NCI-H226 (cell line): ENCODE results near the gene GHR.

ENCODE experiments used
- DNase-seq: peaks from one replicate; pipeline ENCODE4 v3.0.0-alpha.2; 2015

Gene GHR

GRCh38 chr5:42518595-42519221, 95.5 kb downstream of the GHR start:
- DNase-seq, result no peak

- no peak for DNase-seq
These were observed 97.0 kb downstream of the GHR start for GRCh38 chr5:42520203-42520602.

DNA sequence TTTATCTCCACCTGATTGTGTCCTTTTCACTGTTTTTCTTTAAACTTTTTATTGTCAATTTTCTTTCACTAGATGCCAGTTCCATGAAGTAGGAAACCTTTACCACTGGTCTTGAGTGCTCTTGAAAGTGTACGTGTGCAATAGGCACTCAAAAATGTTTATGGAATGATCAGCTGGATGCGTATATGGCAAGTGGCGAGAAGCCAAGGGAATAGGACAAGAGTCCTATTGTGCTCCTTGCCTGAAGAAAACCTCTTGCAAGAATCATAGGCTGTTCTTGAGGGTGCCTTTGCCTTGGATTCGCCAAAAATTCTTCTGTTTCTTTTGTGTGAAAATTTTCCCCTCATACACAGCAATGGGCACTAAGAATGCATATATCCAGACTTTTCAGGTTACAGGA, 97.7 kb downstream of the GHR start:
- no peak for DNase-seq

DNA sequence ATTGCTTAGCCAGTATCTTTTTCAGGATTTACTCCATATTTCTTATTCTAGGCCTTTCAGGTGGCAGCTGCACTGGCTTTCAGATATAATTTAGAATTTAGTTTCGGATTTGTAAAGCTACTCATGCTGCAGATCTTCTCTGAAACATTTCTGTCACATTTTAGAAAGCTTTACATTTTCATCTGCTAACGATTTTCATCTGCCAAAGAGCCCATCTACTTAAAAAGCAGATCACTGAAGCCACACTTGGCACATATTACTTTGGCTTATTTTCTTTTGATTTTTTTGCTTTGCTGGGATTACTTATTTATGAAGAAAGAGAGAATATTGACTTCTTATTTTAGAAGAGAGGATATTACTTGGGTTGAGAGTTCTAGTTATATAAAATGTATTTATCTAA, 98.2 kb downstream of the GHR start:
- DNase-seq, result no peak

GRCh38 chr5:42522783-42523182, 99.5 kb downstream of the GHR start:
- DNase-seq, result no peak

DNA sequence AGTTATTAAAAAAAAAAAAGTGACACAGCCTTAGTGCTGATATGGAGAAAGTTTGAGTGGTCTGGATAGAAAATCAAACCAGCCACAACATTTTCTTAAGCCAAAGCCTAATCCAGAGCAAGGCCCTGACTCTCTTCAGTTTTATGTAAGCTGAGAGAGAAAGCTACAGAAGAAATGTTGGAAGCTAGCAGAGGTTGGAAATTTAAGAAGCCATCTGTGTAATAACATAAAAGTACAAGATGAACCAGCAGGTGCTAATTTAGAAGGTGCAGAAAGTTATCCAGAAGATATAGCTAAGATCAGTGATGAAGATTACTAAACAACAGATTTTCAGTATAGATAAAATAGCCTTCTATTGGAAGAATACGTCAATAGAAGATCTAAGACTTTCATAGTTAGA, 102.9 kb downstream of the GHR start:
- DNase-seq, result no peak

DNA sequence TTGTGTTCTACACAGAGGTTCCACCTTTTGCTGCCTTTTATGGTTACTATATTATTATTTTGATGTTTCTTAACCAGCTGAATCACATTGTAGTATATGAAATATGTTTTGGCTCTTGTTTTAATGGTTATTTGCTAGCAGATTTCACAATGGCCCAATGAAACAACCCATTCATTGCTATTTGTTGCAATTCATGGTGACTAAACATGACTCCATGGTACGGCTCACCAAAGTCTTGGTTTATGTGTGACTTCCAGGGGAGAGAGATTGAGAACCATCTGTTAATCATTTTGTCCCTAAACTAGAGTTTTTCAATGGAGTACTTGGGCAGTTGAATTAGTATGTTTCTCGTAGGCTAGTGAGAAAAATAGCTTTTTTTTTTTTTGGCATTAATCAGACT, 108.4 kb downstream of the GHR start:
- DNase-seq, result no peak

DNA sequence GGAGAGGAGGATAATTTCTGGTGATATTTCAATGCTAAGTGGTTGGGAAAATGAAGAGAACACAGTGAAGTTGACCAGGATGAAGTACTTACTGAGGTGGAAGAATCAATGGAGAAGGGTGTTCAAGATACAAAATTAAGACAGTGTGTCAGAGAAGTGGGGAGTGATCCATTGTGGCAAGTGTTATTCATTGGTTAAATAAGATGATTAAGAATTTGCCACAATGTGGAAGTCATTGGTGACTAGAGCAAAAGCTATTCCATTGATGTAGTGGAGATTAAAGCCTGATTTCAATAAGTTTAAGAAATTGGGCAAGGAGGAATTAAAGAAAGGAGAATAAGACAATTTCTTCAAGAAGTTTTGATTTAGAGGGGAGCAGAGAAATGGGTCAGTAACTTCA, 118.9 kb downstream of the GHR start:
- DNase-seq, result no peak

DNA sequence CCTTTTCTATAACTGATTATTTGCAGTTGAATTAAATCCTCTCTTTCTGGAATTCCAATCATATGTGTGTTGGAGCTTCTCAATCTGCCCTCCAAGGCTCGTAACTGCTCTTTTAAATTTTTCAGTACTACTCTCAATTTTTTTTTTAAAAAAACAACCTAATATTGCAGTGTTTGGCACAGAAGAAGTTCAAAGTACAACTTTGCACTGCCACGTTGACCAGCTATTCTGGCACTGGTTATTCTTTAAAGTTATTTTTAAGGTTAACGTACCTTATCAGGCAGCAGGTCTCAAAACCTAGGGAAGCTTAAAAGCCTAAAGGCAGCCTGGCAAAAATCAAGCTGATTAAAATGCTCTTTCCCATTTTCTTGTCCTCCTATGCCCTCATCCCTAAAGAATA, 120.5 kb downstream of the GHR start:
- DNase-seq, result no peak

DNA sequence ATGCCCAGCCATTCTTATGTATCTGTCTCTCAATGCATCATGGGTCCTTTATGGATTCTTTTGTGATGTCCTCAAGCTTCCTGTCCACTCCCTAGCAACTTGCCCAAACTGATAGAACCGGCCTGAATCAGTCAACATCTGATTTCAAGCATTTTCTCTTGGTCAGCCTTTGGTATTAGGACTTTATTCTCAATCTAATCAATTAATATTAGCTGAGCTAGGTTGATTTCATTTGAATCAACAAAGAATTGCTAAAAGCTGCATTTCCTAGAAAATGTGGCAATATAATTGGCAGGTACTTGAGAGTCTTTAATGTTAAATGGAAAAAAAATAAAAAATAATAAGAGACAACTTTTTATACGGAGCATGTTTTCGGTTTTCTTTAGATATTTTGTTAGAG, 121.8 kb downstream of the GHR start:
- no peak for DNase-seq

GRCh38 chr5:42547141-42547540, 123.9 kb downstream of the GHR start:
- DNase-seq, result peak; percentile 51

- DNase-seq, result no peak
These were observed 124.7 kb downstream of the GHR start for GRCh38 chr5:42547894-42548293.

GRCh38 chr5:42552597-42552996, 129.4 kb downstream of the GHR start:
- no peak for DNase-seq

DNA sequence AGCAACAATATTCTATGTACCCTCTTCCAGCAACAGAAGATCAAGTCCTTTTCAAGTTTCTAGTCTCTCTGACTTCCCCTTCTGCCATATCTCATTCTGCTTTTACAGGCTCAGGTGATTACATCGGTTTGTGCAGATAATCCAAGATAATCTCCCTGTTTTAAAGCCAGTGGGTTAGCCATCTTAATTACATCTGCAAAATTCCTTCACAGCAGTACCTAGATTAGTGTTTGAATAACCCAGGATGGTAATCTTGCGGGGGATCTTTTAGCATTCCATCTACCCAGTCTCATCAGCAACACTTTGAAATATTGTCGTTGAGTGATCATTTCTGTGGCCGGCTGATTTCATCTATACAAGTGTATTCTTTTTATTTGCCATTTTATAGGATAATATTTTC, 130.2 kb downstream of the GHR start:
- DNase-seq, result no peak

DNA sequence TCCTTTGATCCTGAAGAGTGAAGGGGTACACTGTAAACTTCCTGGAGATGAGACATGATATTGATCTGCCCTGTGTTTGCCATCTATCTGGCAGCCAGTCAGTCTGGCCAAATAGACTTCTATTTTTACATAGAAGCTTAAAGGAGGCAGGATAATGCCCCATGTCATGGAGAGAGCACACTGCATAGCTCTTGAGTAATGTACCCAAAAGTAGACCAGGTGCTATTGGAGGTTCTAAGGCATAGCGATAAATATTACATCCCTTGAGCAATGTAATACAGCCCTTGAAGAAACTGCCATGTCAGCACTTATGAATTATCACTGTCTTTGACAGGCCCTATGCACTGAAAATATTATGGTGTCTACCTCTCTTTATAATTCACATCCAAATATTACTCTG, 131.8 kb downstream of the GHR start:
- DNase-seq, result no peak

DNA sequence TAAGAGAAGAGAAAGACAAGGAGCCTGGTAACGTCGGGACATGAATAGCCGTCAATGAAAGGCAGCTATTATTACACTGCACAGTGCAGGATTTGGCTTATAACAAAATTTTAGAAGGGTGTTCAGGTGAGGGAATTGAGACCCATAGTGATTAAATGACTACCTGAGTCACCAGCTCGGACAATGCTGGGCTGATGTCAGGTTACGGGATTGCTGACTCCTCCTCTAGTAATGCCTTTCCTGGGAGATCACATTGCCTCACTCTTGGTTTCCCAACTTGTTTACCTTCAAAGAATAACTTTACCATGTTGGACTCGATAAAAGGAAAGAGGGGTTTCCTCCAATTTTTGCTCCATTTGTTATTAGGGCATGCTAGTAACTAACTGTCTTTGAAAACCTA, 132.6 kb downstream of the GHR start:
- peak; percentile 4 for DNase-seq

DNA sequence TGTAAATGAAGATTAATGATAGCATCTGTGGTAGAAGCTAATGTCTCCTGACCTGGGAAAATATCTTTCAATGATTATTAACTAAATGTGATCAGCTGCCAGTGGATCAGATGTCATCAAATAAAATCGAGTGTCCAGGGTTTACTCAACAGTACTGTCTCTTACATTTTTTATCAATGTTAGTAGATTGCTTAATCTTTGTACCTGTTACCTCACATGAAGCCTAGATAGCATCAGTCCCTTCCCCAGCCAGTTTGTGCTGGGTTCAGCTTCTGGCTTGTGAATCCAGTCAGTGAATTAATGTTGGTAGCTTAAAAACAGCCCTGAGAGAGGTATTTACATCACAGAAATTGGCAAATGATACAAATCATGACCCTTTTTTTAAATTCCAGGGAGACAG, 134.4 kb downstream of the GHR start:
- no peak for DNase-seq

DNA sequence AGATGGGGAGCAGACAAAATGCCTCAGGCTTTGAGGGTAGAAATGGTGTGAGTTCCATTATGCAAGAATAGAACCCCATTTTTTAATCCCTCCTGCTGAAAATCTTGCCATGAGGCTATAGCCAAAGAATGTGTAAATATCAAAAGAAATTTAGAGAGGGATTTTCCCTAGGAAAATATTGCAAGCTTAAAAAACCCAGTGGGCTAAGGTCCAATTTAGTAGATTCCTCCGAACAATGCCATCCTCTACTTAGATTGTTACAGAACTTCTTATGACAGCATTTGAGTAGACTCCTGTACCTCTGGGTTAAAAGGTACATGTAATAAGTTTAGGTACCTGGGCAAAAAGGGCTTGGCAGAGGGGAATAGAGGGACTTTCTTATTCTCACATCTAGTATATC, 138.4 kb downstream of the GHR start:
- DNase-seq, result peak; percentile 1

- no peak for DNase-seq
These were observed 141.6 kb downstream of the GHR start for GRCh38 chr5:42564689-42565356.

- no peak for DNase-seq
These were observed 143.5 kb downstream of the GHR start for GRCh38 chr5:42566652-42567295.

DNA sequence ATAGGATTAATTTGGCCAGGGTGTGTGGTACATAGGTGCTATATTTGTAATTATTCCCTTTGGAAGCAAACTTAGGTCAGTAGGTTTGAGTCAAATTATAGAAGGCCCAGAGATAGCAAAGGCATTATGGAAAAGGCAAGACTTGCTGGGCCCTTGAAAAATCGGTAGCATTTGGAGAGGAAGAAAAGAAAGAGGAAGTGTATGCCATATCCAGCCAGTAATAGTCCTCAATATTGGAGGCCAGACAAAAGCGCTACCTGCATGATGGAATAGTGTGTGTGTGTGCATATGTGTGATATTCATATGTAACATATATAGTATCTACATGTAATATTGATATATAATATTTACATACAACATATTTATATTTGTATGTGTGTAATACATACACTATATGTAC, 146.1 kb downstream of the GHR start:
- no peak for DNase-seq

- DNase-seq, result no peak
These were observed 146.8 kb downstream of the GHR start for GRCh38 chr5:42569953-42570548.

DNA sequence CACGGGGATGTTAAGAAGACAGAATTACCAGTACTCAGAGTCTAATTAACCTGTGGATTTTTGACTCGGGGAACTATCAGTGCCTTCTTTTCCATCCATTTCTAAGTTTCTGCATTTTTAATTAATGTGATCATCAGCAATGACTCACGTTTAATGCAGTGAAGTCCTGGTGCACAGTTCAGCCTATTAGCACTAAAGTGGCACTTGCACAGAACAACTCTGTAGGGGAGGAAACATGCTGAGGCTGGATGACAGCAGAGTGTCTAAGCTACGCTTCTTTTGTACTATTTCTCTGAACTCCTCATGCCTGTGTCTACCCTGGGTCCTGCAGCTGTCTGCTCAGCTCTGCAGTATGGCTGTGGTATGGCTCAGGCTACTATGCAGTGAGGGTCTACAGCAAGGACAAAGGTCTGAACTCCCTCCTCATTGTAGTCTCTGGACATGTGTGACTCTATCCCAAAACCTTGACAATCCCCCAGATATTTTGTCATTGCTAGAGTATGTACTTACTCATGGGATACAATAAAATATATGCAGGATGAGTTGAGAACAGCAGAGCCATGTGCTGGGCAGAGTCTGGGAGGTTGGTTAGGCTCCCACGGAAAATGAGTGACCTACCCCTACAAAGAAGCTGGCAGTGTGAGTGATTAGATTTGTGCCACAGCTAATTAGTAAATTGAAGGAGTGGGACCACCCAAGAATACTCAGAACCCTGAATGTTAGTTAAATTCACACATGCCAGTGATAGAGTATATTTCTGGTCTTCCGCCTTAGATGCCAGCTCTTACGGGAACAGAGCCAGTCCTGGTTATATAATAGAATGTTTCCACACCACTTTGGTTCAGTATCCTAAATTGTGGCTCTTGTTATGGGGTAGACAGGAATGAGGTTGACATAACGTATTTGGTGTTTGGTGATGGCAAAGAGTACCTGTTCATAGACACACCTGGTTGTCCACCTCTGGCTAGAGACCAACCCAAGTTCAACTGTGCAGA, 148.0 kb downstream of the GHR start:
- no peak for DNase-seq
